HG02642 (cell line): ENCODE data around the gene SKOR1.

Experiments used
- ATAC-seq: cut with Tn5 transposase; IDR thresholded peaks from one replicate; pipeline ENCODE4 v1.9.1; 2021; ENCODE audit warnings: mild to moderate bottlenecking; ENCODE audit not compliant: unreplicated experiment, poor library complexity

SKOR1 gene

DNA sequence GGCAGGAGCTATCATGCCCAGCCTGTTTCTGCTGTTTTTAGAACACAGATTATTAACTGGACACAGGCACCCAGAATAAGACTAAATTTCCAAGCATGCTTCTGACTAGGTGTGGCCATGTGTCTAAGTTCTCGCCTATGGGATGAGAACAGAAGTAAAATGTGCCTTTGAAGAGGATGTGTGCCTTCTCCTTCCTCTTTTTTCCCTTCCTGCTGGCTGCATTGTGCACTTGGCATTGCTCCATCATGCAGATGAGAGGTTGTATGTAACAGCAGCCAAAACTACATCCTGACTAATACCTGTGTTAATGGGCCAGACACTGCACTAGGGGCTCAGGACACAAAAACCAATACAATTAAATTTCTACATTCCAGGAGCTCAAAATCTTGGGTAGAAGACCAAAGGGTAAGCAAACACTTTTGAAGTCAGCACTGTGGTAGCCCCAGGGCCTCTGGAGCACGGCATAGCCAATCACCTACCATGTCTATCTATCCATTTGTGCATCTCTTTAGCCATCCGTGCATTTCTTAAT is 55.4 kb downstream of the SKOR1 start:
- no peak for ATAC-seq

DNA sequence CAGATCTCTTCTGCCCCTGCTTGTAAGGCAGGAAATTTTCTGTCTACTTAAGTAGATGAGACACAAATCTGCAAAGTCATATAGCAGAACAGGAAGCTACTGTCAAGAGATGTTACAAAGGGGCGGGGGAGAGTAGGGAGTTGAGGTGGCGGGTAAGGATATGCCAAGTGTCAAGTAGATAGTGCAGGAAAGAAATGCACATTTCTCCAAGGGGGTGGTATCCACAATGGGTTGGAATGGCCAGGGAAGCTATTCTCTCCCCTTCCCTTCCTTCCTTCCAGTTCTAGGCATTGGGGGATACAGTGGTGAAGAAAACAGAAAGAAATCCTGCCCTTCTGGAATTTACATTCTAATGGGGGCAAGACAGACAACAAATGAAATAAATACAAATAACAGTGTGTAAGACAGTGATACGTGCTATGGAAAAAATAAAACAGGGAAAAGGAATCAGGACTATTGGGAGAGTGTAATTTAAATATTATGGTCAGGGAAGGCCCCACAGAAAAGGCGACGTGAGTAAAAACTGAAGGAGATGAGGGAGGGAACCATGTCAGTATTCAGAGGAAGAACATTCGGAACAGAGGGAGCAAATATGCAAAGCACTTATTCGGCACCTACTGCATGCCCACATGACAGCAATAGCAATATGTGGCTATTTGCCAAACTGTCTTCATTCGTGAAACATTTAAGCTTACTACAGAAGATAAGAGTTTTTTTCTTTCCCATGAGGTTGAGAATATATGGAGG is 57.4 kb downstream of the SKOR1 start:
- ATAC-seq, result no peak

DNA sequence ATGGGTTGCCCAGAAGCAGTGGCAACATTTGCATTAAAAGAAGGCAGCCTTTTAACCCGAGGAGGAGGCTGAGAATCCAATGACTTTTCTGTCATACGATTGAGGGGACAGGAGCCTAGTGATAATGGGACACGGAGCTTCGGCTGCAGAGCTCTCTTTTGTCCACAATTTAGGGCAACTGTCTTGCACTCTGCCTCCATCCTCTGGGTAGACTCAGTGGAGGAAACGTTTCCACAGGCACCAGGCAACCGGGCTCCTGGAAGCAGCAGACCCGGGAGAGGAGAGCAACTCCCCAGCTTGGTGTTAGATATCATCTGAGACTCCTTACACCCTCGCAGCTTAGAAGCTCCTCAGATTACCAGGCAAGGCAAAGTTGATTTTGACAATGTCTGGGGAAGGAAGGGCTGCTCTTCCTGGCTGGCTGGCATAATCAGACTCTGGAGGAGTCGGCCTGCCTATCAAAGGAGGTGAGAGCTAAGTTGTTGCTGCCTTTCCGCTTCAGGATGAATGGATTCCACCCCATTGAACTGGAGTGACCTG is 58.0 kb downstream of the SKOR1 start:
- ATAC-seq, result no peak

DNA sequence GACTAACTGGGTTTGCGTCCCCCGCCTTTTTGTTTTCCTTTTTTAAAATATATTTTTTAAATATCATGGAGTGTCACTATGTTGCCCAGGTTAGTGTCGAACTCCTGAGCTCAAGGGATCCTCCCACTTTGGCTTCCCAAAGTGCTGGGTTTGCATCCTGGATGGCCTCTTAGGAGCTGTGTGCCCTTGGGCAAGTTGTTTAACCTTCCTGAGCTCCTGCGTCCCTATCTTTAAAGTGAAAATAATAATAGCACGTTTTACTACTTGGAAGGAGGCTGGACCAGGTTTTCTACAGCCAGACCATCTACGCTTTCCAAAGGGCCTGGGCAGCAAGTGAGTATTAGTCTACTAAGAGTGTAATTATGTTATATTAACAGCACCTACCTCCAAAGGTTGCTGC is 58.7 kb downstream of the SKOR1 start:
- ATAC-seq, result no peak
